ENCODE data around the gene N4BP2L1. TPM values are rescaled to one million over a fixed set of nuclear protein-coding genes. Genes with fewer than 3 reads are reported as not detected.

N4BP2L1 gene
- total RNA-seq, result 23.0 and 24.3 TPM in 2 replicates

DNA sequence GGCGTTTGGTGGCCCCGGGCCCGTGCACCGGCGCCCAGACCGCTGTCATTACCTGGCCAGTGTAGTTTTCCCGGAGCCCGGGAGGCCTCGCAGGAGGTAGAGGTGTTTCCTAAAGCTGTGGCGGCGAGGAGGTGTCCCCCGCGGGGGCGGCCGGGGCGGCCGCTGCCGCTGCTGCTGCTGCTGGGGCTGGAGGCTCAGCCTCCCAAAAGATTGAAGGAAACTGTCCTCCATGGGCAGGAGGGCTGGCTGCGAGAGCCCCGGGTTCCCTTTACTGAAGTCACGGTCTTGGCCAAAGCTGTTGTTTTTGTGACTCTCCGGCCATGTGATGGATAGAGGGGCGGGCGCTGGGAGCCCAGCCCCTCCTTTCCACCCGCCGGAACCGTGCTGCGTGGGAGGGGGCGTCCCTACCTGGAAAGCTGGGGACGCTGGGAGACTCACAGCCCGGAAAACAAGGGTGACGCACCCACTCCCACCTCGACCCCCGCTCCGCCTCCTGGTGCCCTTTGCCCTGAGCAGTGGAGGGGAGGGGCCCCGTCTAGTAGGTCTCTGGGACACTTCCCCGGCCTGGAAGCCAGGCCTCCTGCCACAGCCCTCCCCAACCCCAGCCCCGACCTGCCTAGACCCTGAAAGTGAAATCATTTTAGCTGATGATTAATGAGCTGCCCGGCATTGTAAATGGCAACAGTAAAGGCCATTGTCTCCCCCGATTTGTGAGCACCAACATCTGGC lies at the start of gene N4BP2L1:
Gene N4BP2L1 (minus strand): TSS at position 279 of the 729 bp plus-strand sequence. CDS start 48 bp downstream, at position 231.
- POLR2A ChIA-PET, result interaction anchor here (0.6 to 3.1 kb wide), 17 partner anchors 11 to 1115 kb away, joined by 3 to 64 read pairs (median 4); partner anchors contain the start of genes BRCA2, N4BP2L2, PDS5B and ZAR1L
- Mint-ChIP-seq H3K4me3 (peak within 1 kb of the TSS; percentile 95), H3K36me3 (ENCODE audit: low read depth) (peaks cover 32% of the 10 kb centered on the region), H3K27ac (peak within 1 kb of the TSS; percentile 99), H3K4me1 (peaks cover 48% of the 10 kb centered on the region), H3K27me3 (no peaks in the 10 kb centered on the region), H3K9me3 (no peaks in the 10 kb centered on the region)
- DNase-seq (peak; percentile 77), ATAC-seq (ENCODE audit: low read depth) (peak; percentile 73)
- CTCF ChIA-PET, result interaction anchor here (1.0 kb wide), 1 partner anchor 113 kb away, joined by 4 read pairs; the partner anchor contains the start of genes BRCA2 and ZAR1L
- intact Hi-C loops (cut with micrococcal nuclease), result loop anchor here (1.0 to 5.0 kb wide), 9 partner anchors 13 to 516 kb away; partner anchors contain the start of genes BRCA2, FRY, N4BP2L2 and ZAR1L
- TF ChIP-seq CTCF (IDR thresholded peaks at IDR 0.05), result no peak

- H3K27me3 Mint-ChIP-seq, result no peaks in the 10 kb centered on the region
- CTCF ChIA-PET, result no interaction called here
- DNase-seq (no peak), ATAC-seq (ENCODE audit: low read depth) (no peak)
- no peaks in the 10 kb centered on the region for H3K9me3 Mint-ChIP-seq
- no peak overlapping the region for H3K4me3 Mint-ChIP-seq
- TF ChIP-seq CTCF (IDR thresholded peaks at IDR 0.05), result no peak
- H3K4me1 Mint-ChIP-seq, result no peaks in the 10 kb centered on the region
- H3K27ac Mint-ChIP-seq, result no peak overlapping the region
- intact Hi-C loops (cut with micrococcal nuclease), result no loop called here
- no peaks in the 10 kb centered on the region for H3K36me3 Mint-ChIP-seq (ENCODE audit: low read depth)
- POLR2A ChIA-PET, result no interaction called here
These were observed 49.0 kb upstream of the N4BP2L1 start for GRCh38 chr13:32476892-32477291.

GRCh38 chr13:32476021-32476731 lies 48.2 kb upstream of the N4BP2L1 start:
- Mint-ChIP-seq H3K27me3 (no peaks in the 10 kb centered on the region), H3K27ac (no peak overlapping the region), H3K36me3 (ENCODE audit: low read depth) (no peaks in the 10 kb centered on the region), H3K4me1 (no peaks in the 10 kb centered on the region), H3K9me3 (no peaks in the 10 kb centered on the region), H3K4me3 (no peak overlapping the region)
- TF ChIP-seq CTCF (IDR thresholded peaks at IDR 0.05), result no peak
- ChIA-PET CTCF (no interaction called here), POLR2A (no interaction called here)
- ATAC-seq (ENCODE audit: low read depth), result no peak
- intact Hi-C loops (cut with micrococcal nuclease), result no loop called here
- DNase-seq, result no peak

DNA sequence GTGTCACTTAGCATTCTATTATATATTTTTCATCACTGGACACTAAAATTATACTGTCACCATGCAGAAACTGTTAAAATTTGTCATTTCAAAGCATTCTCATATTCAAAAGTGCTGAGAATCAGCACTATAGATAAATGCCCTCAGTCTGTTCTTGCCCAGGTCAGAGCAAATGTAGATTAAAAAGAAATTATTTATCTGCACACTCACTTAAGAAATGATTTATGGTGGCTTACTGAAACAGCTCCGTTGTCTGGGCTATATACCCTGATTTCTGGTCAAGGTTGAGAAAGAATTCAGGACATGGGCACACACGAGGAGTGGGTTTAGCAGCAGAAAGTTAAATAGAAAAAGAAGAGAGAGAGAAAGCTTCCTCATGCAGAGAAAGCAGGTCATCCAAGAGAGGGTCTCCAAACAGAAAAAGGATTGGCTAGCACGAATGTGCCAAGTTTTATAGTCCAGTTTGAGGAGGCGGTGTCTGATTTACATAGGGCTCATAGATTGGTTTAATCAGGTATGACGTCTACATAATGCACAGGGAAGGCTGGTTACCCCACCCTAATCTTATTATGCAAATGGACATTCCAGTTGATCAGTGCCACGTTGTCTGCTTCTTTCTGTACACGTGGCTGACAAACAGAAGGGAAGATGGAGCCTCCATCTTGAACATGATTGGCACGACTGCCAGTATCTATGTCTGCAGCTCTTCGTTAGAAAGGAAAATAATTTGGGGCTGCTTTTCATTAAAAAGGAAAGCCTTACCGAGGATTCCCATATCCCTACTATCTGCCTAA lies 47.3 kb upstream of the N4BP2L1 start:
- Mint-ChIP-seq H3K9me3 (no peaks in the 10 kb centered on the region), H3K4me1 (no peaks in the 10 kb centered on the region), H3K36me3 (ENCODE audit: low read depth) (no peaks in the 10 kb centered on the region), H3K4me3 (no peak overlapping the region), H3K27me3 (no peaks in the 10 kb centered on the region), H3K27ac (no peak overlapping the region)
- intact Hi-C loops (cut with micrococcal nuclease), result no loop called here
- CTCF ChIA-PET, result no interaction called here
- no peak for ATAC-seq (ENCODE audit: low read depth)
- POLR2A ChIA-PET, result no interaction called here
- no peak for TF ChIP-seq CTCF (IDR thresholded peaks at IDR 0.05)
- DNase-seq, result no peak

Measured in activated B cell treated with CpG ODN at 0.5 μM for 24 hours (primary cell).